Nephron (organoid): ENCODE measurements around the gene ABR.
A peak's percentile ranks its signal among the peaks of the same experiment; 100 is the strongest.

Experiments
- H3K27ac Mint-ChIP-seq, 3 experiments: 2 replicates each; pipeline ENCODE4 v1.8.0; 2020; ENCODE audit warnings: mixed read lengths in 3 of 3, mild to moderate bottlenecking in 2 of 3, moderate library complexity in 1 of 3
- H3K27me3 Mint-ChIP-seq: 2 replicates; pipeline ENCODE4 v1.8.0; 2021; ENCODE audit warnings: low read depth, mild to moderate bottlenecking, moderate library complexity, mixed read lengths
- H3K36me3 Mint-ChIP-seq: 2 replicates; pipeline ENCODE4 v1.8.0; 2020; ENCODE audit warnings: low read depth, mixed read lengths
- H3K4me1 Mint-ChIP-seq: 2 replicates; pipeline ENCODE4 v1.8.0; 2020; ENCODE audit warnings: mixed read lengths
- H3K4me3 Mint-ChIP-seq, 3 experiments: 2 replicates each; pipeline ENCODE4 v1.8.0; 2020; ENCODE audit warnings: mild to moderate bottlenecking in 3 of 3, mixed read lengths in 3 of 3, moderate library complexity in 2 of 3
- H3K9me3 Mint-ChIP-seq: 2 replicates; pipeline ENCODE4 v1.8.0; 2020; ENCODE audit warnings: mixed read lengths
- TF ChIP-seq, protein P1 (sequence below), 3 experiments: fragments of 200-600 bp; sonication (generic); IDR thresholded peaks; one replicate each; pipeline ENCODE4 v1.5.0; 2021; ENCODE audit warnings: antibody characterized with exemption in 3 of 3; ENCODE audit not compliant: unreplicated experiment in 3 of 3

ABR gene

GRCh38 chr17:1168533-1169220, 11.1 kb downstream of the ABR start:
- peak overlapping the region; percentile 50 to 59 (median 51) for H3K27ac Mint-ChIP-seq
- TF ChIP-seq, protein P1, sequence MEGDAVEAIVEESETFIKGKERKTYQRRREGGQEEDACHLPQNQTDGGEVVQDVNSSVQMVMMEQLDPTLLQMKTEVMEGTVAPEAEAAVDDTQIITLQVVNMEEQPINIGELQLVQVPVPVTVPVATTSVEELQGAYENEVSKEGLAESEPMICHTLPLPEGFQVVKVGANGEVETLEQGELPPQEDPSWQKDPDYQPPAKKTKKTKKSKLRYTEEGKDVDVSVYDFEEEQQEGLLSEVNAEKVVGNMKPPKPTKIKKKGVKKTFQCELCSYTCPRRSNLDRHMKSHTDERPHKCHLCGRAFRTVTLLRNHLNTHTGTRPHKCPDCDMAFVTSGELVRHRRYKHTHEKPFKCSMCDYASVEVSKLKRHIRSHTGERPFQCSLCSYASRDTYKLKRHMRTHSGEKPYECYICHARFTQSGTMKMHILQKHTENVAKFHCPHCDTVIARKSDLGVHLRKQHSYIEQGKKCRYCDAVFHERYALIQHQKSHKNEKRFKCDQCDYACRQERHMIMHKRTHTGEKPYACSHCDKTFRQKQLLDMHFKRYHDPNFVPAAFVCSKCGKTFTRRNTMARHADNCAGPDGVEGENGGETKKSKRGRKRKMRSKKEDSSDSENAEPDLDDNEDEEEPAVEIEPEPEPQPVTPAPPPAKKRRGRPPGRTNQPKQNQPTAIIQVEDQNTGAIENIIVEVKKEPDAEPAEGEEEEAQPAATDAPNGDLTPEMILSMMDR (IDR thresholded peaks at IDR 0.05; ENCODE audit: unreplicated experiment in 3 of 3) = no peak
- no peaks in the 10 kb centered on the region for H3K9me3 Mint-ChIP-seq

GRCh38 chr17:1166276-1166675, 13.5 kb downstream of the ABR start:
- peaks cover 38% of the 10 kb centered on the region for H3K4me1 Mint-ChIP-seq
- H3K4me3 Mint-ChIP-seq = no peak overlapping the region
- no peaks in the 10 kb centered on the region for H3K36me3 Mint-ChIP-seq
- TF ChIP-seq, protein P1 (IDR thresholded peaks at IDR 0.05; ENCODE audit: unreplicated experiment in 3 of 3) = no peak
- no peaks in the 10 kb centered on the region for H3K9me3 Mint-ChIP-seq
- peaks cover 3% of the 10 kb centered on the region for H3K27me3 Mint-ChIP-seq
- no peak overlapping the region for H3K27ac Mint-ChIP-seq

More at GRCh38 chr17:1168533-1169220, 11.1 kb downstream of the ABR start:
- Mint-ChIP-seq H3K27me3 (peaks cover 4% of the 10 kb centered on the region), H3K4me1 (peaks cover 35% of the 10 kb centered on the region), H3K4me3 (no peak overlapping the region), H3K36me3 (no peaks in the 10 kb centered on the region)

- TF ChIP-seq, protein P1 (IDR thresholded peaks at IDR 0.05; ENCODE audit: unreplicated experiment in 3 of 3) = no peak
- H3K4me1 Mint-ChIP-seq = peaks cover 34% of the 10 kb centered on the region
- peaks cover 3% of the 10 kb centered on the region for H3K27me3 Mint-ChIP-seq
- H3K4me3 Mint-ChIP-seq = no peak overlapping the region
- no peaks in the 10 kb centered on the region for H3K9me3 Mint-ChIP-seq
- no peak overlapping the region for H3K27ac Mint-ChIP-seq
- no peaks in the 10 kb centered on the region for H3K36me3 Mint-ChIP-seq
Observed at GRCh38 chr17:1165836-1166235, 13.9 kb downstream of the ABR start.

DNA sequence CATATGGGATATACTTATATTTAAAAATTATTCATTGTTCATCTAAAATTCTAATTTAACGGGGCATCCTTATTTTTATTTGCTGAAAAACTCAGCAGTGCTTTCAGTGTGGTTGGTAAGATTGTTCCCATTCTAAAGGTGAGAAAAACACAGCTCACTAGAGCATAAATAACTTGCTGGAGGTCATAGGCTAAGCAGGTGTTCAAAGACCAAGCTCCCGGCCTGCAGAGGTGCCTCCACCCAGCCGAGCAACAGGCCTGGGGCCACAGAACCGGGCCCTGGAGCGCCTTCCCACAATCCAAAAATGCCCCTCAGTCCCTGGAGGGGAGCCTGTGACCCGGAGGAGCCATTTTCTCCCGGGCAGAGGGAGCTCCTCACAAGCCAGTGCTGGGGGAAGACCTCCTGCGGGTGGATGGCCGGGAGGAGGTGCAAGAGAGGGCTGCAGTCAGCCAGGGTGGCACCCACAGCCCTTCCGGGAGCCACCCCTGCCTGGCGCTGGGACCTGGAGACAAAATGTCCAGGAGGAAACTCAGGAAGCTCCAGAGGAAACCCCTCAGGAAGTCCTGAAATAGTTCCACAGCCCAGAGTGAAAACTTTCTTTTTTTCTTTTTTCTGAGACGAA, 14.7 kb downstream of the ABR start:
- H3K4me1 Mint-ChIP-seq = peaks cover 34% of the 10 kb centered on the region
- H3K9me3 Mint-ChIP-seq = no peaks in the 10 kb centered on the region
- TF ChIP-seq, protein P1 (IDR thresholded peaks at IDR 0.05; ENCODE audit: unreplicated experiment in 3 of 3) = no peak
- no peak overlapping the region for H3K27ac Mint-ChIP-seq
- H3K4me3 Mint-ChIP-seq = no peak overlapping the region
- no peaks in the 10 kb centered on the region for H3K36me3 Mint-ChIP-seq
- H3K27me3 Mint-ChIP-seq = no peaks in the 10 kb centered on the region

DNA sequence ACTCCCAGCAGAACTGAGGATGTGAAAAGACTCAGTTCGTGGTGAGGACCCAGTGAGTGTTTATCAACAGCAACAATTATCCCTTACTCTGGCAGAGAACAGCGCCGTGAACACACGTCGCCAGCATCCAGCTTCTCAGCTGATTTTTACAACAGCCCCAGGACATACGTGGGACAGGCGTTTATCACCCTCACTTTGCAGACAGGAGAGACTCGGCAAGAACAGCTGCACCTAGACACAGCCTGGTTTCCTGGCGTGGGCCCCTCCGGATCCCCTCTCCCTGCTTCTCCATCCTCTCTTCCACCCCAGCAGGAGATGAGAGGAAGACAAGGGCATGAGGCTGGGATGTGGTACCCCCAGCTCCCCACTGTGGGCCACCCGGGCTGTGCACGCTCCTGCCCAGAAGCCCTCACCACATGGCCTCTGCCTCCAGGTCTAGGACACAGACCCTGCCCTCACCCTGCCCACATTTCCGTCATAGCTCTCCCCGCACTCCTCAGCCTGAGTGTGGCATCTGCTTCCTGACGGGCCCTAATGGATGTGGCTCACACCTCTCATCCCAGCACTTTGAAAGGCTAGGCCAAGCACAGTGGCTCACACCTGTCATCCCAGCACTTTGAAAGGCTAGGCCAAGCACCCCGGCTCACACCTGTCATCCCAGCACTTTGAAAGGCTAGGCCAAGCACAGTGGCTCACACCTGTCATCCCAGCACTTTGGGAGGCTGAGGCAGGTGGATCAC, 17.5 kb downstream of the ABR start:
- H3K27me3 Mint-ChIP-seq = no peaks in the 10 kb centered on the region

More for the DNA sequence above, 17.5 kb downstream of the ABR start:
- no peak overlapping the region for H3K27ac Mint-ChIP-seq
- H3K4me1 Mint-ChIP-seq = peaks cover 11% of the 10 kb centered on the region
- TF ChIP-seq, protein P1 (IDR thresholded peaks at IDR 0.05; ENCODE audit: unreplicated experiment in 3 of 3) = no peak
- peak overlapping the region in 1 of 3 experiments; percentile 35 for H3K4me3 Mint-ChIP-seq
- no peaks in the 10 kb centered on the region for H3K9me3 Mint-ChIP-seq
- H3K36me3 Mint-ChIP-seq = peaks cover 9% of the 10 kb centered on the region
